GM10266 (cell line): ENCODE results near the gene AK9.
"Not testable (repeated sequence)": the region's sequence is repeated elsewhere in the genome, so short reads cannot be mapped to it uniquely, and the experiment has no call there.

ENCODE experiments used
- DNase-seq: peaks from one replicate; pipeline ENCODE4 v3.0.0; 2012; ENCODE audit errors: extremely low spot score
- CTCF ChIP-seq: IDR thresholded peaks from 2 replicates; pipeline ENCODE4 v1.5.1; 2012; ENCODE audit warnings: mild to moderate bottlenecking, low read depth; ENCODE audit not compliant: control insufficient read depth, insufficient read depth; ENCODE audit errors: missing control alignments

The AK9 gene

GRCh38 chr6:109609737-109610136 is 81.3 kb downstream of the AK9 start:
- TF ChIP-seq CTCF = no peak
- DNase-seq = no peak

DNA sequence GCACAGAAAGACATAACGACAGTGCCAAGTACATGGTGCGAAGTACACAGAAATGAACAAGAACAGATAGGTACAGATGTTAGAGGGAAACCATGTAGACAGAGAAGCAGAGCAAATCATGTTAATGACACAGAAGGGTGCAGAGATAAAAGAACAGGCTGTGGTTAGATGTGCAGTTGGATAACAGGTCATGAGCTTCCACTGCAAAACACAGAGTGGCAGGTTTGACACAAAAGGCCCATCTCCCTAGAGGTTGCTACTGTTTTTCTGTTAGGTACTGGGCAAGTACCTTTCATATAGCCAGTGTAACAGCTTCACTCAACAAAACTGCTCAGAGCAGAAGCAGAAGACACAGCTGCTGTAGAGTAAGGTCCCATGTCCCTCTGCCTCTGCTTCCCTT is 84.6 kb downstream of the AK9 start:
- no peak for TF ChIP-seq CTCF
- DNase-seq = no peak

GRCh38 chr6:109595998-109596397 is 95.0 kb downstream of the AK9 start:
- DNase-seq = peak; percentile 29
- TF ChIP-seq CTCF = peak; percentile 41

DNA sequence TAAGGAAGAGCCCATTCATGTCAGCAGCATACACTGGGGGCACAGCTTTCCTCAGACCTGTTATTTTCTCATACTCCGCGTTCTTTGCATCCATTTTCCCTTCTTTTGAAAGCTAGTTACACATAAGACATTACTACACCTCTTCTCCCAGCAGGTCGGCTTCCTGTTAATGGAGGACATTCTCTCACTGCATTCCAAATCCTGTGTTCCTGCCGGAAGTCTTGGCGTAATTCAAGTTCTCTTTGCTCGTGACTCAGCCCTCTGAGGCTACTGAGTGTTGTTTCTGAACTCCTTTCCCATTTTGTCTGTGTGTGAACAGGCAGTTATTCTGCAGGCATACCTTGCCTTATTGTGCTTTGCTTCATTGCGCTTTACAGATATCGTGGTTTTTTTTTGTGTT is 110.5 kb downstream of the AK9 start:
- no peak for DNase-seq
- no peak for TF ChIP-seq CTCF

DNA sequence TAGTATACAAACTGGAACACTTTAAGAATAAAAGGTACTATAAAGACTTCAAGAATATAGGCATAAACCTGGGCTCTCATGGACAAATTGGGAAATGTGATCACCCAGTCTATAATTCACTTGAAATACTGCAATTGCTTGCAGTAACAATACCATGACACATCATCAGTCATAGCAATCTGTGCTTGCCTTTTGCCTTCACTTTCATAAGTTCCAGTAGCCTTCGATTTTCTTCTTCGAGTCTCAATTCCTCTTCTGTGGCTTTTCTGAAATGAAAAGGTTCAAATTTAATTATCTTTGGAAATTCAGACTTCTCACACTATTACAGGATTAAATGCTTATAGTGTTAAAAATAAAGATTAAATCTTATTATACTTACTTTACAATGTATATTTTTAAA is 111.6 kb downstream of the AK9 start:
- TF ChIP-seq CTCF = no peak
- peak; percentile 30 for DNase-seq

GRCh38 chr6:109569901-109570300 is 121.1 kb downstream of the AK9 start:
- not testable (repeated sequence) for DNase-seq

GRCh38 chr6:109561844-109562243 is 129.2 kb downstream of the AK9 start:
- DNase-seq = no peak
- TF ChIP-seq CTCF = no peak

DNA sequence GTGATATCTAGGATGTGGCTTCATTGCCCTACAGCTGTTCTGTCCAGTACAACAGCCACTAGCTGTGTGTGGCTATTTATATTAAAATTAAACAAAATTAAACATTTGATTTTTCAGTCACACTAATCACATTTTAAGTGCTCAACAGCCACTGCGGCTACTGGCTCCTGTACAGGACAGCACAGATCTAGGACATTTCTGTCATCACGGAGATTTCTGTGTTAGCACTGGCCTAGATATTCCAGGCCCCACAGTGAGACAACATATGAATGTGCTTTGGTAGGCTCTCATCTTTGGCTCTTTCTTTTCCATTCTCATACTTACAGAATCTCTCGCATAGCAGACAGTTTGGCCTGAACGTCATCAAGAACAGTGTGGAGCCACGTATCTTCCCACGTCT is 159.6 kb downstream of the AK9 start:
- no peak for TF ChIP-seq CTCF
- DNase-seq = no peak
